ENCODE data around the gene CMYA5. TPM values are rescaled to one million over a fixed set of nuclear protein-coding genes. Genes with fewer than 3 reads are reported as not detected.
"Not testable (repeated sequence)": the region's sequence is repeated elsewhere in the genome, so short reads cannot be mapped to it uniquely, and the experiment has no call there.

Gene CMYA5
- total RNA-seq, 4 donors from 2014 or later = 4.7 to 8.1 (median 6.1) TPM

- WGBS, 2 donors = 87 to 97% methylated on average over 3 of the region's 3 CpGs
- Histone ChIP-seq H3K4me1 (no peaks in the 10 kb centered on the region), H3K27ac (no peak overlapping the region), H3K36me3 (peaks cover 0 to 51% (median 3%) of the 10 kb centered on the region in 3 donors), H3K9me3 (peaks cover 0 to 6% (median 0%) of the 10 kb centered on the region in 4 donors), H3K27me3 (no peaks in the 10 kb centered on the region), H3K4me3 (no peak overlapping the region)
- no peak for DNase-seq (ENCODE audit: low spot score in 2 of 2)
- no peak for TF ChIP-seq EP300 (IDR thresholded peaks at IDR 0.05)
These were observed 26.4 kb upstream of the CMYA5 start for GRCh38 chr5:79663212-79663611.

GRCh38 chr5:79666758-79667157 is 22.9 kb upstream of the CMYA5 start:
- Histone ChIP-seq H3K27ac (no peak overlapping the region), H3K4me1 (no peaks in the 10 kb centered on the region), H3K27me3 (no peaks in the 10 kb centered on the region), H3K36me3 (peaks cover 3 to 50% (median 14%) of the 10 kb centered on the region in 3 donors), H3K4me3 (no peak overlapping the region), H3K9me3 (peaks cover 0 to 6% (median 0%) of the 10 kb centered on the region in 4 donors)
- WGBS, 2 donors = 55 to 66% methylated on average over 3 of the region's 3 CpGs
- TF ChIP-seq POLR2A (IDR thresholded peaks at IDR 0.05) = no peak
- no peak for TF ChIP-seq CTCF (IDR thresholded peaks at IDR 0.05)
- TF ChIP-seq EP300 (IDR thresholded peaks at IDR 0.05) = no peak
- no peak for DNase-seq (ENCODE audit: low spot score in 2 of 2)

GRCh38 chr5:79672392-79672791 is 17.2 kb upstream of the CMYA5 start:
- WGBS, 2 donors = 94 to 98% methylated on average over 2 of the region's 2 CpGs
- no peak overlapping the region for H3K27ac ChIP-seq
- H3K4me1 ChIP-seq = no peaks in the 10 kb centered on the region
- DNase-seq (ENCODE audit: low spot score in 2 of 2) = no peak
- TF ChIP-seq CTCF (IDR thresholded peaks at IDR 0.05) (no peak), EP300 (IDR thresholded peaks at IDR 0.05) (no peak), POLR2A (IDR thresholded peaks at IDR 0.05) (no peak)
- no peaks in the 10 kb centered on the region for H3K9me3 ChIP-seq
- no peaks in the 10 kb centered on the region for H3K27me3 ChIP-seq
- H3K36me3 ChIP-seq = peaks cover 0 to 67% (median 21%) of the 10 kb centered on the region in 3 donors
- H3K4me3 ChIP-seq = no peak overlapping the region

- not testable (repeated sequence) for H3K4me3 ChIP-seq; H3K27ac ChIP-seq; H3K27me3 ChIP-seq; H3K9me3 ChIP-seq; DNase-seq (ENCODE audit: low spot score in 2 of 2); H3K4me1 ChIP-seq
- peaks cover 0 to 73% (median 16%) of the 10 kb centered on the region in 3 donors for H3K36me3 ChIP-seq
- 93% methylated on average over 6 of the region's 6 CpGs for WGBS, 2 donors
These were observed 13.3 kb upstream of the CMYA5 start for GRCh38 chr5:79676354-79676753.

GRCh38 chr5:79682102-79682501 is 7.5 kb upstream of the CMYA5 start:
- peaks cover 0 to 72% (median 16%) of the 10 kb centered on the region in 3 donors for H3K36me3 ChIP-seq
- not testable (repeated sequence) for H3K27me3 ChIP-seq; H3K9me3 ChIP-seq; DNase-seq (ENCODE audit: low spot score in 2 of 2); H3K27ac ChIP-seq; H3K4me1 ChIP-seq; H3K4me3 ChIP-seq
- 83 to 90% methylated on average over 3 of the region's 3 CpGs for WGBS, 2 donors

GRCh38 chr5:79684782-79685181 is 4.9 kb upstream of the CMYA5 start:
- Histone ChIP-seq H3K4me1 (peaks cover 0 to 6% (median 3%) of the 10 kb centered on the region in 4 donors), H3K27ac (no peak overlapping the region), H3K9me3 (no peaks in the 10 kb centered on the region), H3K36me3 (peaks cover 0 to 62% (median 16%) of the 10 kb centered on the region in 3 donors), H3K4me3 (no peak overlapping the region), H3K27me3 (no peaks in the 10 kb centered on the region)
- TF ChIP-seq POLR2A (IDR thresholded peaks at IDR 0.05) = no peak
- no peak for TF ChIP-seq EP300 (IDR thresholded peaks at IDR 0.05)
- no peak for TF ChIP-seq CTCF (IDR thresholded peaks at IDR 0.05)
- WGBS, 2 donors = 67 to 73% methylated on average over 4 of the region's 4 CpGs
- no peak for DNase-seq (ENCODE audit: low spot score in 2 of 2)

- no peaks in the 10 kb centered on the region for H3K27me3 ChIP-seq
- no peak overlapping the region for H3K4me3 ChIP-seq
- H3K4me1 ChIP-seq = peaks cover 0 to 15% (median 5%) of the 10 kb centered on the region in 4 donors
- H3K9me3 ChIP-seq = no peaks in the 10 kb centered on the region
- WGBS, 2 donors = 40 to 62% methylated on average over 3 of the region's 3 CpGs
- no peak for DNase-seq (ENCODE audit: low spot score in 2 of 2)
- no peak overlapping the region for H3K27ac ChIP-seq
- peaks cover 0 to 53% (median 12%) of the 10 kb centered on the region in 3 donors for H3K36me3 ChIP-seq
- no peak for TF ChIP-seq CTCF (IDR thresholded peaks at IDR 0.05)
- no peak for TF ChIP-seq EP300 (IDR thresholded peaks at IDR 0.05)
These were observed 4.0 kb upstream of the CMYA5 start for GRCh38 chr5:79685627-79686026.

Data from tibial nerve (tissue), 4 donors.